OCI-LY3 (cell line): ENCODE measurements around the gene TIFAB.

Experiments used
- H2AFZ ChIP-seq: fragments of 200-600, 300-600 bp; shearing (Covaris generic); 2 replicates; pipeline ENCODE4 v1.6.0; 2014; ENCODE audit warnings: antibody characterized with exemption, low read depth, low read length
- H3K27ac ChIP-seq: fragments of 200-600, 300-600 bp; sonication (generic); 2 replicates; pipeline ENCODE4 v1.5.1; 2014; ENCODE audit warnings: mild to moderate bottlenecking, low read length, moderate library complexity, mixed read lengths
- H3K27me3 ChIP-seq: fragments of 200-600, 300-600 bp; sonication (generic); 2 replicates; pipeline ENCODE4 v1.6.1; 2014; ENCODE audit warnings: low read depth, low read length, mixed read lengths
- H3K36me3 ChIP-seq: fragments of 200-600, 300-600 bp; sonication (generic); replicated peaks from 2 replicates; pipeline ENCODE3; 2014; ENCODE audit warnings: low read depth, low read length, mixed read lengths
- H3K4me1 ChIP-seq: fragments of 300-600, 200-600 bp; sonication (generic); 2 replicates; pipeline ENCODE4 v1.6.1; 2014; ENCODE audit warnings: low read length, mixed read lengths
- H3K4me2 ChIP-seq: fragments of 200-600, 300-600 bp; sonication (generic); 2 replicates; pipeline ENCODE4 v1.6.1; 2014; ENCODE audit warnings: low read length, mixed read lengths
- H3K4me3 ChIP-seq: fragments of 300-600, 200-600 bp; sonication (generic); 2 replicates; pipeline ENCODE4 v1.5.1; 2014; ENCODE audit warnings: antibody characterized with exemption, mild to moderate bottlenecking, low read length, moderate library complexity
- H3K79me2 ChIP-seq: fragments of 300-600, 200-600 bp; shearing (Covaris generic); 2 replicates; pipeline ENCODE4 v1.6.1; 2014; ENCODE audit warnings: mild to moderate bottlenecking, low read length, mixed read lengths
- H3K9ac ChIP-seq: fragments of 300-600, 200-600 bp; shearing (Covaris generic); 2 replicates; pipeline ENCODE4 v1.6.0; 2014; ENCODE audit warnings: mild to moderate bottlenecking, low read length, moderate library complexity
- H3K9me3 ChIP-seq: fragments of 200-600, 300-600 bp; shearing (Covaris generic); 2 replicates; pipeline ENCODE4 v1.6.1; 2014; ENCODE audit warnings: low read length, mixed read lengths; ENCODE audit not compliant: insufficient read depth
- H4K20me1 ChIP-seq: fragments of 200-600, 300-600 bp; sonication (generic); 2 replicates; pipeline ENCODE4 v1.6.1; 2016; ENCODE audit warnings: low read length, mixed read lengths; ENCODE audit not compliant: insufficient read depth
- EZH2phosphoT487 ChIP-seq: fragments of 200-600 bp; shearing (Covaris generic); IDR thresholded peaks from 2 replicates; pipeline ENCODE4 v1.6.1; 2018; ENCODE audit warnings: antibody characterized with exemption, mixed run types, low read depth
- TF ChIP-seq, protein P1 (sequence below): fragments of 200-600, 300-600 bp; sonication (generic); IDR thresholded peaks from 2 replicates; pipeline ENCODE4 v1.5.1; 2014; ENCODE audit warnings: antibody characterized with exemption, low read length, low read depth

Gene TIFAB

DNA sequence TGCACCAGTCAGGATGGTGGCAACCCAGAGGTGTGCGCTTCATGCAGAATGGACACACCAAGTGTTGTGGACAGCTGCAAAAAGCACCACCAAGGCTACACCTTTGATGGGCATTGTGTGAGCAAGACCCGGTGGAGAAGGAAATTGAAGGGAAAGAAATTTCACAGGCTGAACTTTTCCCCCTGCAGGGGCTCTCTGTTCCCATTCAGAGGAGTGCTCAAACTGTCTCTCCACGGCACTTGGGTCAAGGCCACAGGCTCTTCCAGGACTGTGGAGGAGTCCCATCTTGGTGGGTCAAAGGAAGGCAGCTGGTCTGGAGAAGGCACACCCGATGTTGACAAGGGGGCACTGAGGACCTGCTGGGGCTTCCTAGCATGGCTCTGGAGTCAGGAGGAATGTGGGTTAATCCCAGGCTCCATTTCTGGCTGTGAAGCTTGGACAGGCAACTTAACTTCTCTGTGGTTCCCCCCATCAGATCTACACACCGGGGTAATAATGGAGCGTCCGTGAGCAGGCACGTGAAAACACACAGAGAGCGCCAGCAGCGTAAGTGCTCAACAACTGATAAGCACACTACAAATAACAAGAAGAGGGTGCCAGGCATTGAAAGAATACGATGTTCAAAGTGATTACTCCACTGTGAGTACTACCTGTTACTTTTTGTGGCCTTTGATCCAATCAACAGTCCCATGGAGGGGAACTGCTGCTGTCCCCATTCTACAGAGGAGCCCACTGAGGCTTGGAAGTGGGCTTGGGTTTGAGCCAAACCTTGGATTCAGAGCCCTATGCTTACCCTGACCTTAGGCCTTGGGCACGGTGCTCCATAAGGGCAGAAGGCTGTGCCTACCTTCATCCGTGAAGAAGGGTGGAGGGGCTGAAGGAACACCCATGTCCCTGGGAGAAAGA, 34.2 kb upstream of the TIFAB start:
- Histone ChIP-seq H4K20me1 (no peaks in the 10 kb centered on the region), H3K27ac (no peak overlapping the region), H3K36me3 (no peaks in the 10 kb centered on the region), H3K4me3 (no peak overlapping the region), H3K9me3 (no peaks in the 10 kb centered on the region), H3K79me2 (no peaks in the 10 kb centered on the region), H2AFZ (no peak overlapping the region), H3K9ac (no peak overlapping the region), H3K4me2 (no peak overlapping the region), H3K4me1 (no peaks in the 10 kb centered on the region), H3K27me3 (no peaks in the 10 kb centered on the region)
- TF ChIP-seq, protein P1, sequence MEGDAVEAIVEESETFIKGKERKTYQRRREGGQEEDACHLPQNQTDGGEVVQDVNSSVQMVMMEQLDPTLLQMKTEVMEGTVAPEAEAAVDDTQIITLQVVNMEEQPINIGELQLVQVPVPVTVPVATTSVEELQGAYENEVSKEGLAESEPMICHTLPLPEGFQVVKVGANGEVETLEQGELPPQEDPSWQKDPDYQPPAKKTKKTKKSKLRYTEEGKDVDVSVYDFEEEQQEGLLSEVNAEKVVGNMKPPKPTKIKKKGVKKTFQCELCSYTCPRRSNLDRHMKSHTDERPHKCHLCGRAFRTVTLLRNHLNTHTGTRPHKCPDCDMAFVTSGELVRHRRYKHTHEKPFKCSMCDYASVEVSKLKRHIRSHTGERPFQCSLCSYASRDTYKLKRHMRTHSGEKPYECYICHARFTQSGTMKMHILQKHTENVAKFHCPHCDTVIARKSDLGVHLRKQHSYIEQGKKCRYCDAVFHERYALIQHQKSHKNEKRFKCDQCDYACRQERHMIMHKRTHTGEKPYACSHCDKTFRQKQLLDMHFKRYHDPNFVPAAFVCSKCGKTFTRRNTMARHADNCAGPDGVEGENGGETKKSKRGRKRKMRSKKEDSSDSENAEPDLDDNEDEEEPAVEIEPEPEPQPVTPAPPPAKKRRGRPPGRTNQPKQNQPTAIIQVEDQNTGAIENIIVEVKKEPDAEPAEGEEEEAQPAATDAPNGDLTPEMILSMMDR = no peak
- TF ChIP-seq EZH2phosphoT487 = no peak

DNA sequence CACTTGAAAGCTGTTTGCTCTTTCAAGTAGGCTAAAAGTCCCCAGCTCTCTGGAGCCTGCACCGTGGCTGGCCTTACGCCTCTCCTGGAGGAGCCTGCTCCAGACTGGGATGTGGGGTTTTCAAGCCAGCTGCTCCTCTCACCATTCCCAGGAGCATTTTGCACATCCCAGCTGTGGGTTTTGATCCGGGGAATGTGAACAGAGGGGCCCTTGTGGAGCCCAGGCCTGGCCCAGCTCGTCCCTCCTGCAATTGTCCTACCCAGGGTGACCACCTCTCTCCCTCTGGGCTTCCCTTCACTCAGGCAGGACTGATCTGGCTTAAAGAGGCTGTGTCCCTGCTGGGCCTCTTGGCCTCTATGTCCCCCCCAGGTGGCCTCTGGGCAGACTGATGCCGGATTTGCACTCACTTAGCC, 32.5 kb upstream of the TIFAB start:
- TF ChIP-seq EZH2phosphoT487 = no peak
- TF ChIP-seq, protein P1 = no peak
- H3K4me1 ChIP-seq = no peaks in the 10 kb centered on the region
- H3K79me2 ChIP-seq = no peaks in the 10 kb centered on the region
- H3K27me3 ChIP-seq = no peaks in the 10 kb centered on the region
- H3K4me2 ChIP-seq = no peak overlapping the region
- no peak overlapping the region for H3K27ac ChIP-seq
- no peak overlapping the region for H2AFZ ChIP-seq
- no peaks in the 10 kb centered on the region for H3K36me3 ChIP-seq
- no peak overlapping the region for H3K9ac ChIP-seq
- H4K20me1 ChIP-seq = no peaks in the 10 kb centered on the region
- H3K4me3 ChIP-seq = no peak overlapping the region
- H3K9me3 ChIP-seq = no peaks in the 10 kb centered on the region

DNA sequence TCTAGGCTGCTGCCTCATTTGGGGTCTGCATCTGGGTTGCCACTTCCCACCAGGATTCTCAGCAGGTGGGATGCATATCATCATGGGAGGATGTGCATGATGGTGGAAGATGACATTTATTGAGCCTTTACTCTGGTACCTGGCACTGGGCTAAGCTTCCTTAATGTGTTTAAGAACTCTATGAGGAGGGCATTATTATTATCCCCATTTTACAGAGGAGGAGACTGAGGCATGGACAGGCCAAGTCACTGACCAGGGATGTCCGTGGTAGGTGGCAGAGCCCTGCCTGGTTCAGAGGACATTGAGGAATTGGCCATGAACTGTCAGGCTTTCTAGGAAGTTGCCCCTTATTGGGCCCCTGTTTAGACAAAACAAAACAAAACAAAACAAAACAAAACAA, 31.1 kb upstream of the TIFAB start:
- H3K4me1 ChIP-seq = no peaks in the 10 kb centered on the region
- H4K20me1 ChIP-seq = no peaks in the 10 kb centered on the region
- H2AFZ ChIP-seq = no peak overlapping the region
- no peak overlapping the region for H3K4me2 ChIP-seq
- no peaks in the 10 kb centered on the region for H3K79me2 ChIP-seq
- H3K27ac ChIP-seq = no peak overlapping the region
- no peaks in the 10 kb centered on the region for H3K9me3 ChIP-seq
- H3K9ac ChIP-seq = no peak overlapping the region
- H3K36me3 ChIP-seq = no peaks in the 10 kb centered on the region
- TF ChIP-seq, protein P1 = no peak
- TF ChIP-seq EZH2phosphoT487 = no peak
- no peak overlapping the region for H3K4me3 ChIP-seq
- H3K27me3 ChIP-seq = no peaks in the 10 kb centered on the region

DNA sequence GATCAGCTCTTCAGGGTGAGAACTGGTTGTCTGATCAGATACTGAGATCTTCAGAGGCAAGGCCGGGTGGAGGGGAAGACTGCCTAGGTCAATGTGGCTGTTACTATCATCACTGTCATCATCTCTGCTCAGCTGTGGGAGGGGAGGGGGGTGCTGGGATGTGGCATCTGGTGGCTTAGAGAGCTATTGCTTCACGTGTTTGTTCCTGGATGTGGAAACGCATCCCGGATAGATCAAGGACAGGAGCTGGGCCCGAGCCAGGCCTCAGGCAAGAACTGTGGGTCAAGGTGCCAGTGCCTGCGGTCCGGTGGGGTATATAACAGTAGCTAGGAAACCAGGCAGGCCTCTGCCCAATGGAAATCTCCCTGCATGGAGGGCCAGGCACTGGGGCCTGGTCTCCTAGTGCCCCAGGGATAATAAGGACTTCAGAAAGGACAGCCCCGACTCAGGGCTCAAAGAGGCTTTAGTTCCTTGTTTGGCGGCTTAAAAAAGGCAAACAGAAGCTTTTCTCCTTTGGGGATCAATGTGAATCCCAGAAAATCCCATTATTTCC, 30.3 kb upstream of the TIFAB start:
- H2AFZ ChIP-seq = no peak overlapping the region
- no peak overlapping the region for H3K27ac ChIP-seq
- H3K9me3 ChIP-seq = no peaks in the 10 kb centered on the region
- TF ChIP-seq EZH2phosphoT487 = no peak
- TF ChIP-seq, protein P1 = no peak
- H3K36me3 ChIP-seq = no peaks in the 10 kb centered on the region
- no peaks in the 10 kb centered on the region for H3K79me2 ChIP-seq
- H3K4me2 ChIP-seq = no peak overlapping the region
- no peak overlapping the region for H3K9ac ChIP-seq
- H3K4me3 ChIP-seq = no peak overlapping the region
- no peaks in the 10 kb centered on the region for H3K4me1 ChIP-seq
- no peaks in the 10 kb centered on the region for H4K20me1 ChIP-seq
- no peaks in the 10 kb centered on the region for H3K27me3 ChIP-seq
